Panc1 (cell line): ENCODE data around the gene PALS1. TPM values are rescaled to one million over a fixed set of nuclear protein-coding genes. Genes with fewer than 3 reads are reported as not detected.

Source experiments
- ATAC-seq: fragments of 200-7000 bp; cut with Tn5 transposase; 2 replicates; pipeline ENCODE4 v1.9.1; 2020; ENCODE audit warnings: mild to moderate bottlenecking, moderate library complexity
- BruUV-seq: library from RNA; stranded (reverse); fragments of 400-500 nt; replicated peaks from 2 replicates; lab custom pipeline; 2021; lab: Mats Ljungman, UMichigan
- CTCF ChIA-PET: fragments of 300-600 bp; sonication (Branson Sonifier 250); formaldehyde crosslinking; loops from one replicate; lab custom pipeline; 2022; ENCODE audit warnings: antibody characterized with exemption; lab: Charles Lee
- POLR2A ChIA-PET: fragments of 300-600 bp; sonication (Branson Sonifier 250); formaldehyde crosslinking; loops from one replicate; lab custom pipeline; 2022; ENCODE audit warnings: antibody characterized with exemption; lab: Charles Lee
- DNase-seq: peaks from one replicate; pipeline ENCODE4 v3.0.0-alpha.2; 2010; ENCODE audit warnings: low read depth, low spot score
- H3K27ac ChIP-seq: 2 replicates; pipeline ENCODE4 v1.5.1; 2011; ENCODE audit warnings: mild to moderate bottlenecking, low read length, inconsistent platforms
- H3K27me3 ChIP-seq: fragments of 200-500 bp; sonication (Bioruptor generic); 2 replicates; pipeline ENCODE4 v1.6.0; 2014; ENCODE audit warnings: low read length, inconsistent platforms; ENCODE audit not compliant: control insufficient read depth, insufficient read depth
- H3K36me3 ChIP-seq: fragments of 200-500 bp; sonication (Bioruptor generic); 2 replicates; pipeline ENCODE4 v1.5.1; 2014; ENCODE audit warnings: inconsistent platforms, mild to moderate bottlenecking, low read length, moderate library complexity; ENCODE audit not compliant: control insufficient read depth, insufficient read depth
- H3K4me1 ChIP-seq: 2 replicates; pipeline ENCODE4 v1.5.1; 2011; ENCODE audit warnings: inconsistent platforms, mild to moderate bottlenecking, low read length, moderate library complexity; ENCODE audit not compliant: control insufficient read depth, insufficient read depth
- H3K4me3 ChIP-seq, 2 experiments: 2 replicates each; pipeline ENCODE4 v1.5.1; 2011 to 2012; ENCODE audit warnings: low read depth in 2 of 2, low read length in 2 of 2, mild to moderate bottlenecking in 2 of 2, inconsistent platforms in 1 of 2, moderate library complexity in 1 of 2
- H3K9me3 ChIP-seq: fragments of 200-500 bp; sonication (Bioruptor generic); 2 replicates; pipeline ENCODE4 v1.5.1; 2014; ENCODE audit warnings: low read depth, mild to moderate bottlenecking, inconsistent platforms, low read length, moderate library complexity; ENCODE audit not compliant: control insufficient read depth, insufficient read depth
- POLR2AphosphoS5 ChIP-seq: IDR thresholded peaks from 2 replicates; pipeline ENCODE4 v1.6.1; 2012; ENCODE audit warnings: mild to moderate bottlenecking, low read depth, low read length, moderate library complexity
- REST ChIP-seq, 2 experiments: IDR thresholded peaks; 2 replicates each; pipeline ENCODE4 v1.6.1; 2011 to 2012; ENCODE audit warnings: low read depth in 2 of 2, control low read depth in 1 of 2, low read length in 1 of 2, mild to moderate bottlenecking in 1 of 2, moderate library complexity in 1 of 2; ENCODE audit not compliant: insufficient read depth in 1 of 2
- SIN3A ChIP-seq: IDR thresholded peaks from 2 replicates; pipeline ENCODE4 v1.6.1; 2012; ENCODE audit warnings: low read depth, mild to moderate bottlenecking, low read length, moderate library complexity, borderline replicate concordance; ENCODE audit not compliant: insufficient read depth
- TCF7L2 ChIP-seq: IDR thresholded peaks from 2 replicates; pipeline ENCODE4 v1.6.1; 2011; ENCODE audit warnings: mild to moderate bottlenecking, low read depth, low read length, inconsistent platforms
- in situ Hi-C: cut with HindIII; loops from 2 replicates; pipeline ENCODE4 v1.10.0; 2016; ENCODE audit warnings: low sequenced_read_pairs, low pct_unique_long_range_greater_than_20kb
- intact Hi-C: fragments of 100-400 bp; cut with micrococcal nuclease; formaldehyde crosslinking; loops from one replicate; pipeline ENCODE4 v1.10.0; 2022; ENCODE audit not compliant: unreplicated experiment
- total RNA-seq: library from RNA; stranded (reverse); gene quantifications from one replicate; pipeline ENCODE4 v1.2.1, GENCODE V29; 2021; ENCODE audit not compliant: unreplicated experiment
- TF ChIP-seq, protein P1 (sequence below): fragments of 450-650 bp; IDR thresholded peaks from 2 replicates; pipeline ENCODE4 v1.5.1; 2017; ENCODE audit warnings: mild to moderate bottlenecking

Gene PALS1
- total RNA-seq, 1 experiment from 2014 or later = 52.6 TPM

DNA sequence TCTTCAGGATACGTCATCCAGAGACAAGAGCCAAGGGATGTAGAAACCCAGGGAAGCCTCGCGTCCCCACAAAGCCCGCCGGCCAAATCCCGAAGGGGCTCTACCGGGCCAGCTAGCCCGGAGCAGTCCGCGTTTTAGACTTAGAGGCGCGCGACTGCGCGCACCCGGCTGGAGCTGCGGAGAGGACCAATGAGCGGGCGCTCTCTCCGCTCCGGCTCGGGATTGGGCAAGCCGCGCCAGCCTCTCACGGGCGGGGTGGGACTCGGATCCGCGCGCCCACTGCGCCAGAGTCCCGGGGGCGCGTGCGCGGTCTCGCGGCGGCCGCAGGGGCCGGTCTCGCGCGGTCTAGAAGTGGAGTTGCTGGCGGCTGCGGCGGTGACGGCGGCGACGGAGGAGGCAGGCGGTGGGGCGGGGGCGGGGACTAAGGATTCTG lies 241 bp upstream of the PALS1 start:
- Histone ChIP-seq H3K27me3 (no peaks in the 10 kb centered on the region), H3K36me3 (no peaks in the 10 kb centered on the region; the same call in 1 of the 2 replicates), H3K4me1 (peaks cover 20% of the 10 kb centered on the region), H3K27ac (peak overlapping the region; percentile 96), H3K4me3 (peak overlapping the region; percentile 79), H3K9me3 (no peaks in the 10 kb centered on the region)
- intact Hi-C loops = loop anchor here (2.0 kb wide), 1 partner anchor 52 kb away; the partner anchor contains the start of gene GARIN2
- peak; percentile 67; the same call in 1 of the 2 replicates for TF ChIP-seq POLR2AphosphoS5
- TF ChIP-seq SIN3A = no peak
- peak in 1 of 2 experiments; percentile 10; a peak in 1 of 4 replicates for TF ChIP-seq REST (IDR thresholded peaks at IDR 0.05; ENCODE audit: insufficient read depth in 1 of 2, low read depth in 2 of 2, low read length in 1 of 2)
- TF ChIP-seq, protein P1, sequence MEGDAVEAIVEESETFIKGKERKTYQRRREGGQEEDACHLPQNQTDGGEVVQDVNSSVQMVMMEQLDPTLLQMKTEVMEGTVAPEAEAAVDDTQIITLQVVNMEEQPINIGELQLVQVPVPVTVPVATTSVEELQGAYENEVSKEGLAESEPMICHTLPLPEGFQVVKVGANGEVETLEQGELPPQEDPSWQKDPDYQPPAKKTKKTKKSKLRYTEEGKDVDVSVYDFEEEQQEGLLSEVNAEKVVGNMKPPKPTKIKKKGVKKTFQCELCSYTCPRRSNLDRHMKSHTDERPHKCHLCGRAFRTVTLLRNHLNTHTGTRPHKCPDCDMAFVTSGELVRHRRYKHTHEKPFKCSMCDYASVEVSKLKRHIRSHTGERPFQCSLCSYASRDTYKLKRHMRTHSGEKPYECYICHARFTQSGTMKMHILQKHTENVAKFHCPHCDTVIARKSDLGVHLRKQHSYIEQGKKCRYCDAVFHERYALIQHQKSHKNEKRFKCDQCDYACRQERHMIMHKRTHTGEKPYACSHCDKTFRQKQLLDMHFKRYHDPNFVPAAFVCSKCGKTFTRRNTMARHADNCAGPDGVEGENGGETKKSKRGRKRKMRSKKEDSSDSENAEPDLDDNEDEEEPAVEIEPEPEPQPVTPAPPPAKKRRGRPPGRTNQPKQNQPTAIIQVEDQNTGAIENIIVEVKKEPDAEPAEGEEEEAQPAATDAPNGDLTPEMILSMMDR = no peak
- TF ChIP-seq TCF7L2 = no peak
- peak; percentile 72 for DNase-seq
- ATAC-seq = peak; percentile 92
- ChIA-PET POLR2A (no interaction called here), CTCF (interaction anchor here (0.7 kb wide), 2 partner anchors 15 to 45 kb away, joined by 4 read pairs; no protein-coding TSS in a partner anchor)
- in situ Hi-C loops = no loop called here
- no TSS peak for BruUV-seq

DNA sequence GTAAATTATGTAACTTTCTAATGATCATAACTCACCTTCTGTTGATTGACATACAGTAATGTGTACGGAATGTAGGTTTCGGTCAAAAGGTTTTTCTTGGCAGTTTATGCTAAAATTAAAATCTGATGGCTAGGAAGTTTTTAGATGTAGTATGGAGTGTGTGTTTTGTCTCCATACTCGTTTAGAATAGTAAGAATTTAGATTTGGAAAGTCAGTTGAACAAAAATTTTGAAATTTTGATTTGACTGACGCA lies 859 bp downstream of the PALS1 start:
- no TSS peak for BruUV-seq
- ChIA-PET POLR2A (no interaction called here), CTCF (no interaction called here)
- Histone ChIP-seq H3K27ac (peak overlapping the region; percentile 99), H3K9me3 (no peaks in the 10 kb centered on the region), H3K27me3 (no peaks in the 10 kb centered on the region), H3K4me3 (peak overlapping the region; percentile 79), H3K4me1 (peaks cover 27% of the 10 kb centered on the region), H3K36me3 (no peaks in the 10 kb centered on the region; the same call in 1 of the 2 replicates)
- no peak for ATAC-seq
- intact Hi-C loops (no loop called here), in situ Hi-C loops (no loop called here)
- DNase-seq = no peak
- TF ChIP-seq TCF7L2 (no peak), POLR2AphosphoS5 (no peak), SIN3A (no peak), REST (IDR thresholded peaks at IDR 0.05; ENCODE audit: insufficient read depth in 1 of 2, low read depth in 2 of 2, low read length in 1 of 2) (no peak)
- TF ChIP-seq, protein P1 = no peak
